Measurements from ENCODE around the gene CCPG1. TPM values are rescaled to one million over a fixed set of nuclear protein-coding genes. Genes with fewer than 3 reads are reported as not detected.
A peak's percentile ranks its signal among the peaks of the same experiment; 100 is the strongest.
"Not testable (repeated sequence)": the region's sequence is repeated elsewhere in the genome, so short reads cannot be mapped to it uniquely, and the experiment has no call there.

CCPG1 gene, protein sequence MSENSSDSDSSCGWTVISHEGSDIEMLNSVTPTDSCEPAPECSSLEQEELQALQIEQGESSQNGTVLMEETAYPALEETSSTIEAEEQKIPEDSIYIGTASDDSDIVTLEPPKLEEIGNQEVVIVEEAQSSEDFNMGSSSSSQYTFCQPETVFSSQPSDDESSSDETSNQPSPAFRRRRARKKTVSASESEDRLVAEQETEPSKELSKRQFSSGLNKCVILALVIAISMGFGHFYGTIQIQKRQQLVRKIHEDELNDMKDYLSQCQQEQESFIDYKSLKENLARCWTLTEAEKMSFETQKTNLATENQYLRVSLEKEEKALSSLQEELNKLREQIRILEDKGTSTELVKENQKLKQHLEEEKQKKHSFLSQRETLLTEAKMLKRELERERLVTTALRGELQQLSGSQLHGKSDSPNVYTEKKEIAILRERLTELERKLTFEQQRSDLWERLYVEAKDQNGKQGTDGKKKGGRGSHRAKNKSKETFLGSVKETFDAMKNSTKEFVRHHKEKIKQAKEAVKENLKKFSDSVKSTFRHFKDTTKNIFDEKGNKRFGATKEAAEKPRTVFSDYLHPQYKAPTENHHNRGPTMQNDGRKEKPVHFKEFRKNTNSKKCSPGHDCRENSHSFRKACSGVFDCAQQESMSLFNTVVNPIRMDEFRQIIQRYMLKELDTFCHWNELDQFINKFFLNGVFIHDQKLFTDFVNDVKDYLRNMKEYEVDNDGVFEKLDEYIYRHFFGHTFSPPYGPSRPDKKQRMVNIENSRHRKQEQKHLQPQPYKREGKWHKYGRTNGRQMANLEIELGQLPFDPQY
- polyA plus RNA-seq (2013, experiment 1 of 2): 16.4 TPM
- 17.6 TPM for polyA plus RNA-seq (2013, experiment 2 of 2)

DNA sequence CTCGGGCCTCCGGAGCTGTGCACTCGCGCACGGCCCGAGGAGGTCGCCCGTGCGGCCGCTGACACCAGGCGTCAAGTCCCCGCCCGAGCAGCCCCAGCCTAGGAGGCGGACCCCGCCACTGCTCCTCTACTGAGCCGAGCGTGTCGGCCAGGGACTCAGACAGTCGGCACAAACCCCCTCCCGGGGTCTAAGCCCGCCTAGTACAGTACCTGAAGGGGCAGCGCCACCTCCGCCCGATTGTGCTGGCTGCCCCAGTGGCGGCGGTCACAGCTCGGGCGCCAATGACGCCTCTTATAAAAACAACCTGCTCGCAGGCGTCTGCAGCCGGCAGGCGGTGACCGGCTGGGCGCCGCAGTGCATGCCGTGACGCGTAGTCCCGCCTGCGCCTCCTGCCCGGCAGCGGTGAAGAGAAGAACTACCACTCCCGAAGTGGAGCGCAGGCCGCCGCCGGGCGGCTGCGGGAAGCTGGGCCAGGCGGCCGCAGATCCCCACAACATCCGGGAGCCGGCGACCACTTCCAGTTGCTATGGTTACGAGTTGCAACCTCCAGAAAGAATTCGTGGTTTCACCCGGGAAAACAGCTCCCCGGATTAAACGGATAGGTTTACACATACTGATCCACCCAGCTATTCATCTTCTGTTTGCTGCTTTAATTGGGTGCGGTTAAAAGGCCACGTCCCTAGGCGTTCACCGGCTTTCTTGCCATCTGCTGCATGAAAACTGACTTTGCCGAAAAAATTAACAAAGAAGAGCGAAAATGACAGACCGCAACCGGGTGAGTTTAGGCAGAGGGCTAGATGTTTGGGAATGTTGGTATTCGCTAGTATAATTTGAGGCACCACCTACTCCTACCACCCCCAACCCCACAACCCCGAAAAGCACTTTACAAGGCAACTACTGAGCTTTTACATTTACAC is at the start of gene CCPG1, which contains the start of gene PIERCE2:
TSS of gene CCPG1 (minus strand) at position 348 of the 917 bp plus-strand sequence. CDS start 18,935 bp downstream, outside the sequence.
TSS of gene PIERCE2 (plus strand) at position 484 of the 917 bp plus-strand sequence. CDS start at position 758, 274 bp downstream.
- no peak within 1 kb of the TSS for H2BK120ac ChIP-seq (ENCODE audit: low read depth, low read length)
- H3K4me1 ChIP-seq (ENCODE audit: control insufficient read depth in 2 of 2, insufficient read depth in 1 of 2, low read depth in 1 of 2, low read length in 2 of 2): peaks cover 0 to 4% of the 10 kb centered on the region in 2 donors
- peak within 1 kb of the TSS; percentile 89 for H3K18ac ChIP-seq (ENCODE audit: low read length)
- H2BK12ac ChIP-seq (ENCODE audit: low read length): no peak within 1 kb of the TSS
- no peak within 1 kb of the TSS for H4K91ac ChIP-seq (ENCODE audit: low read depth, low read length, poor library complexity)
- H3K36me3 ChIP-seq (replicated peaks in 1 of 2; ENCODE audit: control insufficient read depth in 2 of 2, insufficient read depth in 2 of 2, low read length in 2 of 2): no peaks in the 10 kb centered on the region
- H2BK15ac ChIP-seq (ENCODE audit: low read length): no peak within 1 kb of the TSS
- no peak within 1 kb of the TSS for H2AK5ac ChIP-seq (ENCODE audit: low read depth, low read length)
- no CpG with 5 or more reads among the region's 70 CpGs for WGBS, 2 donors (ENCODE audit: extremely low coverage in 2 of 2, insufficient read length in 2 of 2, insufficient replicate concordance in 1 of 2)
- peaks cover 2% of the 10 kb centered on the region for H3K79me1 ChIP-seq (ENCODE audit: low read depth, low read length)
- peak within 1 kb of the TSS; percentile 76 for H2BK5ac ChIP-seq (ENCODE audit: low read length)
- H3K27me3 ChIP-seq (ENCODE audit: control insufficient read depth in 3 of 3, insufficient read depth in 3 of 3, low read depth in 1 of 3, low read length in 3 of 3): no peaks in the 10 kb centered on the region
- H4K8ac ChIP-seq (ENCODE audit: low read depth, low read length): no peak within 1 kb of the TSS
- H3K4ac ChIP-seq (ENCODE audit: low read length): no peak within 1 kb of the TSS
- H3K27ac ChIP-seq (replicated peaks; ENCODE audit: low read length): peak within 1 kb of the TSS; percentile 91
- H3K23ac ChIP-seq (ENCODE audit: low read depth, low read length, poor library complexity): no peak within 1 kb of the TSS
- H3K14ac ChIP-seq (ENCODE audit: low read length): peak within 1 kb of the TSS; percentile 72
- H2AFZ ChIP-seq (ENCODE audit: low read length): peak within 1 kb of the TSS; percentile 98
- H3K4me2 ChIP-seq (ENCODE audit: insufficient read depth, low read length, poor library complexity, severe bottlenecking): peak within 1 kb of the TSS; percentile 65
- peak within 1 kb of the TSS; percentile 88 to 95 for H3K4me3 ChIP-seq (ENCODE audit: low read length in 2 of 2)
- no peaks in the 10 kb centered on the region for H3K9me3 ChIP-seq (replicated peaks in 1 of 2; ENCODE audit: control insufficient read depth in 2 of 2, insufficient read depth in 1 of 2, low read depth in 1 of 2, low read length in 2 of 2)
- peak within 1 kb of the TSS; percentile 85 for H3K9ac ChIP-seq (ENCODE audit: low read depth, low read length, poor library complexity)
- DNase-seq (ENCODE audit: low spot score): peak; percentile 96

DNA sequence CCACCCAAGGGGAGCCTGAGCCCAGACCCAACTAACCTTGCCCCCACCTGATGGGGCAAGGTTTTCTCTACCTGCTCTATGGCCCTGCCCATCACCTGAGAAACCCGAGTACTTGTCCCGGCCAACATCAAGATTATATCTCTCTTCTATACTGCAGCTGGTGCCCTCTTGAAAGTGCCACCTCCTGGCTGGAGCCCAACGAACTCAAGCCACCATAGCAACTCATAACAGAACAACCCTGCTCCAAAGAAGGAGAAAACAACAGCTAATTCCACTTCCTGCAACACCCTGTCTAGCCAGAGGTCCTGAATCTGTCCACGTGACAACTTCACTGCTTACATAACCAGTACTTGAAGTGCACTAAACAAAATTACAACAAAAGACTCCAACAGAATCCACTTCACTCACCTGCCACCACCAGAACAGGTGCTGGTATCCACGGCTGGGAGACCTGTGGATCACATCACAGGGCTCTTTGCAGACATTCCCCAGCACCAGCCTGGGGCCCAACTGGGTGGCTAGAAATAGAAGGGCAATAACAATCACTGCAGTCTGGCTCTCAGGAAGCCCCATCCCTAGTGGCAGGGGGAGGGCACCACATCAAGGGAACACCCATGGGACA is 49.4 kb upstream of the CCPG1 start:
- Histone ChIP-seq H2BK12ac (ENCODE audit: low read length) (no peak overlapping the region), H4K91ac (ENCODE audit: low read depth, low read length, poor library complexity) (no peak overlapping the region), H3K4me3 (ENCODE audit: low read length in 2 of 2) (no peak overlapping the region), H3K4me2 (ENCODE audit: insufficient read depth, low read length, poor library complexity, severe bottlenecking) (no peak overlapping the region), H3K27ac (replicated peaks; ENCODE audit: low read length) (no peak overlapping the region), H3K14ac (ENCODE audit: low read length) (no peak overlapping the region), H2AK5ac (ENCODE audit: low read depth, low read length) (no peak overlapping the region), H4K8ac (ENCODE audit: low read depth, low read length) (no peak overlapping the region), H3K27me3 (ENCODE audit: control insufficient read depth in 3 of 3, insufficient read depth in 3 of 3, low read depth in 1 of 3, low read length in 3 of 3) (no peaks in the 10 kb centered on the region), H3K18ac (ENCODE audit: low read length) (no peak overlapping the region), H3K23ac (ENCODE audit: low read depth, low read length, poor library complexity) (no peak overlapping the region), H3K4ac (ENCODE audit: low read length) (no peak overlapping the region), H2BK5ac (ENCODE audit: low read length) (no peak overlapping the region), H3K4me1 (ENCODE audit: control insufficient read depth in 2 of 2, insufficient read depth in 1 of 2, low read depth in 1 of 2, low read length in 2 of 2) (no peaks in the 10 kb centered on the region), H3K79me1 (ENCODE audit: low read depth, low read length) (no peaks in the 10 kb centered on the region), H3K9me3 (replicated peaks in 1 of 2; ENCODE audit: control insufficient read depth in 2 of 2, insufficient read depth in 1 of 2, low read depth in 1 of 2, low read length in 2 of 2) (peaks cover 0 to 3% of the 10 kb centered on the region in 2 donors), H2BK120ac (ENCODE audit: low read depth, low read length) (no peak overlapping the region), H3K9ac (ENCODE audit: low read depth, low read length, poor library complexity) (no peak overlapping the region), H3K36me3 (replicated peaks in 1 of 2; ENCODE audit: control insufficient read depth in 2 of 2, insufficient read depth in 2 of 2, low read length in 2 of 2) (no peaks in the 10 kb centered on the region), H2BK15ac (ENCODE audit: low read length) (no peak overlapping the region), H2AFZ (ENCODE audit: low read length) (no peak overlapping the region)
- no peak for DNase-seq (ENCODE audit: low spot score)
- no CpG with 5 or more reads among the region's 5 CpGs for WGBS, 2 donors (ENCODE audit: extremely low coverage in 2 of 2, insufficient read length in 2 of 2, insufficient replicate concordance in 1 of 2)

DNA sequence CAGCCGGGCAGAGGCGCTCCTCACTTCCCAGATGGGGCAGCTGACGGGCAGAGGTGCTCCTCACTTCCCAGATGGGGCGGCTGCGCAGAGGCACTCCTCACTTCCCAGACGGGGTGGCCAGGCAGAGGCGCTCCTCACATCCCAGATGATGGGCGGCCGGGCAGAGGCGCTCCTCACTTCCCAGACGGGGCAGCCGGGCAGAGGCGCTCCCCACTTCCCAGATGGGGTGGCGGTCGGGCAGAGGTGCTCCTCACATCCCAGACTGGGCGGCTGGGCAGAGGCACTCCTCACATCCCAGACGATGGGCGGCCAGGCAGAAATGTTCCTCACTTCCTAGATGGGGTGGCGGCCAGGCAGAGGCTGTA is 38.9 kb upstream of the CCPG1 start:
- H2AK5ac ChIP-seq (ENCODE audit: low read depth, low read length); H3K14ac ChIP-seq (ENCODE audit: low read length); H4K91ac ChIP-seq (ENCODE audit: low read depth, low read length, poor library complexity); H3K4me3 ChIP-seq (ENCODE audit: low read length in 2 of 2); H3K4me2 ChIP-seq (ENCODE audit: insufficient read depth, low read length, poor library complexity, severe bottlenecking); H3K18ac ChIP-seq (ENCODE audit: low read length); H3K4me1 ChIP-seq (ENCODE audit: control insufficient read depth in 2 of 2, insufficient read depth in 1 of 2, low read depth in 1 of 2, low read length in 2 of 2); H3K9ac ChIP-seq (ENCODE audit: low read depth, low read length, poor library complexity); H2BK120ac ChIP-seq (ENCODE audit: low read depth, low read length); H2AFZ ChIP-seq (ENCODE audit: low read length); H2BK15ac ChIP-seq (ENCODE audit: low read length); H3K79me1 ChIP-seq (ENCODE audit: low read depth, low read length); H4K8ac ChIP-seq (ENCODE audit: low read depth, low read length); H3K27me3 ChIP-seq (ENCODE audit: control insufficient read depth in 3 of 3, insufficient read depth in 3 of 3, low read depth in 1 of 3, low read length in 3 of 3); H2BK5ac ChIP-seq (ENCODE audit: low read length); DNase-seq (ENCODE audit: low spot score); H3K36me3 ChIP-seq (replicated peaks in 1 of 2; ENCODE audit: control insufficient read depth in 2 of 2, insufficient read depth in 2 of 2, low read length in 2 of 2); H3K9me3 ChIP-seq (replicated peaks in 1 of 2; ENCODE audit: control insufficient read depth in 2 of 2, insufficient read depth in 1 of 2, low read depth in 1 of 2, low read length in 2 of 2); H3K23ac ChIP-seq (ENCODE audit: low read depth, low read length, poor library complexity); H2BK12ac ChIP-seq (ENCODE audit: low read length); H3K27ac ChIP-seq (replicated peaks; ENCODE audit: low read length); H3K4ac ChIP-seq (ENCODE audit: low read length): not testable (repeated sequence)
- WGBS, 2 donors (ENCODE audit: extremely low coverage in 2 of 2, insufficient read length in 2 of 2, insufficient replicate concordance in 1 of 2): no CpG with 5 or more reads among the region's 19 CpGs
